GM19023 (cell line): ENCODE data around the gene WDR45B.

Source experiments
- ATAC-seq: cut with Tn5 transposase; IDR thresholded peaks from one replicate; pipeline ENCODE4 v1.9.1; 2021; ENCODE audit warnings: mild to moderate bottlenecking, moderate library complexity; ENCODE audit not compliant: unreplicated experiment

Gene WDR45B

GRCh38 chr17:82633343-82633742 is 14.9 kb downstream of the WDR45B start:
- ATAC-seq: no peak

DNA sequence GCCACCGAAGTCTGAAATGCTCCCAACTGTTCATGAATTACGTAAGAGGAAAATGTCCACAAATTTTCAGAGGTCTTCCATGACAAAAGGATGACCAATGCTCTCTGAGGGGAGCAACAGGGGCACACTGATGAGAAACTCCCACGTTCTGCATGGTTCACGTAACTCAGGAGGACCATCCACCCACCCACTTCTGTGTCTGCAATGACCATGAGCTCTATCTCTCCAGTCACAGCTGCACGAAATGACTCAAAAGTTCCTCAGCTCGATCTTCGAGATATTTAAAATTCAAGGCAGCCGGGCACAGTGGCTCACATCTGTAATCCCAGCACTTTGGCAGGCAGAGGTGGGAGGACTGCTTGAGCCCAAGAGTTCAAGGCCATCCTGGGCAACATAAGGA is 15.8 kb downstream of the WDR45B start:
- ATAC-seq: no peak

DNA sequence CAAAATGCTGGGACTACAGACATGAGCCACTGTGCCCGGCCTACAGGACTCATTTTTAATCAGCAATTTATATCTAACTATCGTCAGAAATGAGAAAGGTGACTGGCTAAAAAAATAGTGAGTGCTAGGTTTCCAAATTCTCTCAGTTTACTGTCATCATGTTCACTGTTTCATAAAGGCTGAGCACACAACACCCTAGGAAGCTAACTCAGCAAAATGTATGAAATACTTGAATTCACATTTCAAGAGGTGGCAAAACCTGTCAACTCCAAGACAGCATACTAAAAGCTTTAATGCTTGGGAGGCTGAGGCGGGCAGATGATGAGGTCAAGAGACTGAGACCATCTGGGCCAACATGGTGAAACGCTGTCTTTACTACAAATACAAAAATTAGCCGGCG is 16.7 kb downstream of the WDR45B start:
- no peak for ATAC-seq

- ATAC-seq: no peak
Observed at GRCh38 chr17:82630212-82630611, 18.0 kb downstream of the WDR45B start.

DNA sequence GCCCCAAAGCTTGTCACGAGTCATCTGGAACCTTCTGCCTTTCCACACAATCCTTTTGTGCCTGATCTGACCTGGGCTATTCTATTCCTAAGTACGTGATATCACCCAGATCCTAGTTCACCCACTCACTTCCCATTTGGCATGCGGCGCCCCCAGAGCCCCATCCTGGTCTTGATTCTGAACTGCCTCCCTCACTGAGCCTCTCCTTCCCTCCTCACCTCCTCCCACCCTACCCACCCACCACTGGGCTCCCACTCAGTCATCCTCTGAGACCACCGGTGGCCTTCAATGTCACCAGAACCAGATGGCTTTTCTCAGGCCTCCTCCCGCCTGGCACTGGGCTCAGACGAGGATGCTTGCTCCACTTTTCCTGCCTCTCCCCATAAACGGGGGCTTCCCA is 18.5 kb downstream of the WDR45B start:
- no peak for ATAC-seq

DNA sequence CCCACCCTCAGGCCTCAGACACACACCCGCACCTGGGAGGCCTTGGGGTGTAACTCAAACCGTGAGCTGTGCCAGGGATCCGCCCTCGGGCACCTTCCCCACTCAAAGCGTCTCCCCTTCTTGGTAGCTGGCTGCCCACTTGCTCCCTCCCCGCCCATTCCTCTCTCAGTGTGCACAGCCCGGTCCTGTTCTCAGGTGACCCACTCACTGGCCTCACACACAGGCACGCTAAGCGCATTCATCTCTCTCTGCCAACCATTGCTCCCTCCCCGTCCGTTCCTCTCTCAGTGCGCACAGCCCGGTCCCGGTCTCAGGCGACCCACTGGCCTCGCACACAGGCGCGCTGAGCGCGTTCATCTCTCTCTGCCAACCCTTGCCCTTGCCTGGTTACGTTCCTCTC is 20.8 kb downstream of the WDR45B start:
- no peak for ATAC-seq

GRCh38 chr17:82623707-82624106 is 24.5 kb downstream of the WDR45B start:
- no peak for ATAC-seq

GRCh38 chr17:82619641-82620040 is 28.6 kb downstream of the WDR45B start:
- no peak for ATAC-seq

DNA sequence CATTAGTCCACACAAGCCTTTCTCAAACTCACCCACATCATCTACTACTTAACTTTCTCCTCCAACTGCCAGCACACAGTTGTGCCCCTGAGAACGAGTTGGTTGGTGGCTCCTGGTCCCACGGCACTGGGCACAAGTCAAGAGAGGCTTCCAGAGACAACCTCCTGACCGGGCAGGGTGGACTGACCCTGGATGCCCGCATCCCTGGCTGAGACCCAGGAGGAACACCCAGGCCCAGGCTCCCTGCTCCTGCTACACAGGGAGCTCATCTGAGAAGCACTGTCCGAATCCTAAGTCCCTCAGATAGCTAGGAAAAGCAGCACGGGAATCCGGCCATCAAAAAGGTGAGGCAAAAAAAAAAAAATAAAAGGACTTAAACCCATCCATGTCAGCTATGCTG is 29.0 kb downstream of the WDR45B start:
- ATAC-seq: no peak

DNA sequence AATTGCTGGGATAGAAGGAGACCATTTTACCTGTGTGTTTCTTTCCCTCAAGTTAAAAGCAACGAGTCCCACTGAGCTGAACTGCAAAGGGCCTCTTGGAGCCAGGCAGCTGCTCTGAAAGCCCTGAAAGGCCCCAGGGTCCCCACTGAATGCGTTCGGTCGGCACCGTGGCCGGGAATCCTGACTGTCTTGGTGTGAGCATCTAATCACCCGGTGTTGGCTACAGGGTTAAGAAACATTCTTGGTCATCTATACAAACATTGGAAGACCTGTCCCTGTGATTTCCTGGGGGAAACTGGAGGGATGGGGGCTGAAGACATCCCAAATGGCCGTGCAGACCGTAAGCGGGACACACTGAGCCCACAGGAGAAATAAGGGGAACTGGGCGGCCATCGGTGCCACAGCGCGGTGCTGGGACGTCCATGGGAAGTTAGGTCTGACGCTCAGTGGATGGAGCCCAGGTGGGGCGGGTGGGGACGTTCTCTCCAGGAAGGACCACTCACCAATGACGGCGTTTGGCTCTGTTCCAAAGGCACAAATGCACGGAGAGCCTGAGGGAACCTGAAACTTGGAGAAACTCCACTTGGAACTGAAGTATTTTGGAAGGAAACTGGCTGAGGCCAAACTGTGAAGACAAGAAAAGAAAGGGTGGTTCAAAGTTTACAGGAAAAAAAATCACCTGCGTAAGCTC is 32.1 kb downstream of the WDR45B start:
- ATAC-seq: no peak

- ATAC-seq: no peak
Observed at GRCh38 chr17:82615084-82616020, 32.9 kb downstream of the WDR45B start.

GRCh38 chr17:82614095-82614631 is 34.1 kb downstream of the WDR45B start:
- ATAC-seq: no peak

DNA sequence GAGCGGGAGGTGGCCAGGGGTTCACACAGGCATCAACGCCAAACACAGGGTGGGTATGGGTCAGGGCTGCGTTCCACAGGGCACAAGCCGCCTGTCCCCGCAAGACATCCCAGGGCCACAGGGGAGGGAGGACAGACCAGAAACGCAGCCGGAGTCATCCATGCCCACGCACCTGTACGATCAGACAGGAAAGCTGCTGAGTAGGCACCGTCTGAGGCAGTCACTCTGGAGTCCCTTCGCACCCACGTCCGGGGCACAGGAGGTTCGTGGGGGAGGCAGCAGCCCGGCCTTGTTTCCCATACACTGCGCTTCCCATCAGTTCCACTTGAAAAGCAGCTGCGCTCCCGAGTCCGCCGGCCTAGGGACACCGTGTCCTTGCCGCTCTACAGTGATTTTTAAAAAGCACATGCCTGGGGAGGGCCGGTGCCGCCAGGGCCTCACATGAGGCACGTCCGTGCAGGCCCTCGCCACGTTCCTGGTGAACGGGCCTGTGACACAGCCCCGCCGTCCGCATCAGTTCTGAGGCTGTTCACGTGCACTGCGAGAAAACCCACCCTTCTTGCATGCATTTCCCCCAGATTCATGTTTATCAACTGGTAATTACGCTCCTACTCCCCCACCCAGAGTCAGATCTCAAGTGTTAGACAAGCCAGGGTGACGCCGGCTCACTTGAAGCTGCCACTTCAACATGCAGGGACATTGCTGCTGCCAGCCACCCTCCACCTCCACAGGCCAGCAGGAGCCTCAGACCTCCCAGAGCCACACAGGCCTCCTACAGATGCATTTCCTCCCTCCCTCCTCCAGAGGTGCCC is 34.8 kb downstream of the WDR45B start:
- ATAC-seq: no peak

DNA sequence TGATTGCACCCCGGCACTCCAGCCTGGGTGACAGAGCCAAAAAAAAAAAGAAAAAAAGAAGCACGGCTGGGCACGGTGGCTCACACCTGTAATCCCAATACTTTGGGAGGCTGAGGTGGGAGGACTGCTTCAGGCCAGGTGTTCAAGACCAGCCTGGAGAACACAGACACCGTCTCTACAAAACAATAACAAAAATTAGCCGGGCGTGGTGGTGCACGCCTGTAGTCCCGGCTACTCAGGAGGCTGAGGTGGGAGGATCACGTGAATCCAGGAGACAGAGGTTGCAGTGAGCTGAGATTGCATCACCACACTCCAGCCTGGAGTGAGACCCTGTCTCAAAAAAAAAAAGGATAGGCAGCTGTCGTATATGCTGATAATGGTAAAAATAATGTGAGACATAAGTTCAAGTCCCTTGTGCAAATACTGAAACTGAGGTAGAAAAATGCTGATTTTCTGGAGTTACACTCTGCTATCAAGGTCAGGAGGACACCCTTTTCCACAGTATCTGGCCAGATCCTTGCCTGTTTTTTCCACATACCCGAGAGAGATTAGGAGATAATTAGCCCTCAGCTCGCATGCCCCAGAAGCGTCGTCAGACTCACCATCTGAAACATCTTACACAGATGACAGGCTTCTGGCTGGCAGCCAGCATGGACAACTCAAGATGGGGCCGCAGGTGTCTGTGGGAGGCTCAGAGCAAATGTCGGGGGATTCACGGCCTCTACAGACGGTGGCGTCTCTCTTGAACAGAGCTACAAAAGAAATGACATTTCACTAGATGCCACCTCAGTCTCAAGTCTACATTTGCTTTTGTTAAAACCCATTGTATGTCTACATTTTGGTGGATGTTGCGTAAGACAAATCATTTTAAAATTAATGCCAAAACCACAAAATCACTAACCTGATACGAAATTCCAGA is 36.8 kb downstream of the WDR45B start:
- no peak for ATAC-seq

- no peak for ATAC-seq
Observed at GRCh38 chr17:82609655-82610054, 38.6 kb downstream of the WDR45B start.

DNA sequence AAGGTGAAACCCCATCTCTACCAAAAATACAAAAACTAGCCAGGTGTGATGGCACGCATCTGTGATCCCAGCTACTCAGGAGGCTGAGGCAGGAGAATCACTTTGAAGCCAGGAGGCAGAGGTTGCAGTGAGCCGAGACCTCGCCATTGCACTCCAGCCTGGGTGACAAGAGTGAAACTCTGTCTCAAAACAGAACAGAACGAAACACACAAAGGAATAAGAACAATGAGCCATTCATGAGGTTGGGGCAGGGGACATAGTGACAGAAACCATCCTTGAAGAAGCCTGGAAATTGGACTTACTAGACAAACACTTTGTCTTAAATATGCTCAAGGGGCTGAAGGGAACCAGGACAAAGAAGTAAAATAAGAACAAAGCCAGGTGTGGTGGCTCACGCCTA is 39.4 kb downstream of the WDR45B start:
- no peak for ATAC-seq

DNA sequence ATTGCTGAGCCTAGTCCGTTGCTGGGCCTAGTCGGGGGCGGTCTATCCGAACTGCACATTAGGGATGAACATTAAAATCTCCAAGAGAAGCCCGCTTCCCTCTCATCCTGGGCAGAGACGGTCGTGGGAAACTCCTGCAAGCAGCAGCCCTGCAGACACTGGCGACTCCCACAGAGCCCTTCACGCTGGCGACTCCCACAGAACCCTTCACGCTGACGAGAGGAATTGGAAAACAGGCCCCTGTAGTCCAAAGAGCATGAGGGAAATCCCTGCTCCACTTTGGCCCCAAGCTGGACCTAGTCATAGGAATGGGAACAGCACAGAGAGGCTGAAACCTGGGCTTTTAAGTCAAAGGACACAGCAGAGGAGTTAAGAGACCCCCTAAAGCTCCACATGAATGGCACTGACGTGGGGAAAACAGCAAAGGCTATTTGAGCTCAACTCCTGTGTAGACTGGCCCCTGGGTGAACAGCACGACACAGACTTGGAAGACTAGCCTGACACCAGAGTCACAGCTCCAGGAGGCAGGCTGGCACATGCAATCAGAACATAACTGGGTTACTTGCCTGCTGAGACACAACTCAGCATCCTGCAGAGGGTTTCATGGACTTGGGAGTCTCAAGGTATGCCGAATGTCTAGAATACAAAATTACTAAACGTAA is 42.2 kb downstream of the WDR45B start:
- no peak for ATAC-seq

DNA sequence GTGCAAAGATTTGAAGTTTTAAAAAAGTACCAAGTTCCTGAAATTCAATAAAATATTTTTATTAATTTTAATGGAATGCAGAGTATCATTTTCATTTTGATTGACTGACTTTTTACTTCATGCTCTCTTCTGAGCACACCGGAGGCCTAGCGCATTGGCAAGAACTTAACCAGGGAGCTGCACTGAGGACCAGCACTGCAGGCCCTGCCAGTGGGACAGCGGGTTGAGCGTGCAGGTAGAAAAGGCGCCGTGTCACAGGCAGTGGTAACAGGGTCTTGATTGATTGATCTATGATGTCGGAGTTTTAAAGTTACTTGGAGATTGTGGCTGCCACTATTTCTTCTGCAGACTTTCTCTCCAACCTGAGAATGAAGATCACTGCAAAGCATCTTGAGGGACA is 43.7 kb downstream of the WDR45B start:
- no peak for ATAC-seq

GRCh38 chr17:82603981-82604448 is 44.2 kb downstream of the WDR45B start:
- no peak for ATAC-seq
